HT-29 (cell line): ENCODE results near the gene ELMO1. TPM values are rescaled to one million over a fixed set of nuclear protein-coding genes. Genes with fewer than 3 reads are reported as not detected.
A peak's percentile ranks its signal among the peaks of the same experiment; 100 is the strongest.

Source experiments
- DNase-seq: peaks from one replicate; pipeline ENCODE4 v3.0.0-alpha.2; 2015; ENCODE audit warnings: low spot score
- total RNA-seq: library from RNA; depleted of rRNA; stranded (reverse); fragments of >200 nt; shearing (Covaris generic); gene quantifications from 2 replicates; pipeline ENCODE4 v1.2.3, GENCODE V29; 2014

ELMO1 gene
- total RNA-seq, 1 experiment from 2014 or later: 0.41 TPM

- no peak for DNase-seq
Observed at GRCh38 chr7:37408291-37409228, 40.1 kb downstream of the ELMO1 start.

DNA sequence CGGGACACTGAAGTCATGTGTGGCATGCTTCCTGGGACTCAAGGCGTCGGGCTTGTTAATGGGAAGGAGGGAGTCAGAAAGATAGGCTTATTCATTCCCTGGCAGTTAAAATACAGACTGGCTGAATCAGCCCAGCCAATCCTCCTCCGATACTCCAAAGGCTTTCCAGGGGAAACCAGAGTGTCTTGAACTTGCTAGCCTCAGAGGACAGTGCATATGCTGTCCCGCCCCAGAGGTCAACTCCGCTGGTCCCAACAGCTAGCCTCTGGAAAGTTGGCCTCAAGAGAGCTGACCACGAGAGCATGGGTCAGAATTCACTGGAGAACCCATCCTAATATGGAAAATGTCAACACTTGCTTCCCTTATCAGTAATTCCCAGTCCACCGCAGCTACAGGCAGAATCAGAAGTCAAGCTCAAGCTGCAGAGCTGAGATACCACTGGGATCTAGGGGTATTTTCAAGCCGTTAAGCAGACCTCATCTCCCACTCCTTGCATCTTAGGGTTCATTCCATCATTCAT, 43.0 kb downstream of the ELMO1 start:
- DNase-seq: no peak

GRCh38 chr7:37405128-37405527, 43.5 kb downstream of the ELMO1 start:
- no peak for DNase-seq

GRCh38 chr7:37399876-37400421, 48.7 kb downstream of the ELMO1 start:
- DNase-seq: no peak

GRCh38 chr7:37398403-37398802, 50.3 kb downstream of the ELMO1 start:
- DNase-seq: no peak

DNA sequence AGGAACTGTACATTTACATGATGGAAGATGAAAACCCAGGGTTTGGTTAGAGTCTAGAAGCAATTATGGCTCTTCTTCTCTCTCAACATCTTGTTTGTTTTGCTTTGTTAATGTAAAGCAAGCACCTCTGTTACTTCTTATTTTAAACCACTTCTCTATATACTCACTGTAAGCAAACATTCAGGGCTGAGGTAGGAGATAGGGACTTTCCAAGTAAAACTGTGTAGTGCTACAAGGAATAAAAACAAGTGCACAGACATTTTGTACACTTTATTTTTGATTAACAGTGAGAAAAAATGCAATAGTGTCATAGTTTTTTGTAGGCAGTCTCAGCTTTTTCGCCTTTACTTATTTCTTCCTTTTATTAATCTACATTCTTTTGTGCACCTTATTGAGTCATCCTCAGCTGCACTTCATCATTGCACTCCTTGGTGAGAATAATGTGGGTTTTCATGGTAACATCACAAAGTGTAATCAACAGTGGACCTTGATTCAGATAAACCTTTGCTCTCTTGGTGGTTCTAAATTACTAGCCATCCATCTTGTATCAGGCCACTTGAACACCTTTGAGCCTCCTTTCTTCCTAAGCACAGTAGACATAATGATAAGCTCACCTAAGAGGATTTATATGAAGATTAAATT, 52.9 kb downstream of the ELMO1 start:
- DNase-seq: no peak

- DNase-seq: no peak
Observed at GRCh38 chr7:37394158-37394557, 54.5 kb downstream of the ELMO1 start.

GRCh38 chr7:37393476-37393875, 55.2 kb downstream of the ELMO1 start:
- no peak for DNase-seq

DNA sequence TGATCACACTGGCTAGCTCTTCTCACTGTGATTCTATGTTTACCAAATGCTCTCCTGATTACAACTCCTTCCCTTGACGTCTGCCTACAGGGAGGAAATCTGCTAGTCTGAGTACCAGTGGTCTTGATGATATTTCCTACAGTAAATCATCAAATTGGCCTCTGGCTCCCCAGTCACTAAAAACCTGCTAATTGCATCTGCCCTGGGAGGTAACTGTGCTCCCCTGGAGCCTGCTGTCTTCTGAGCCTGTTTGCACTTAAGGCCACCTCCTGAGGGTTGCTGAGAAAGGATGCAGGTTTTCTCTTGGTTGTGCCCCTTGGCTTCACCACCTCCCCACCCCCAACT, 56.0 kb downstream of the ELMO1 start:
- DNase-seq: no peak

GRCh38 chr7:37391791-37392672, 56.6 kb downstream of the ELMO1 start:
- DNase-seq: no peak

DNA sequence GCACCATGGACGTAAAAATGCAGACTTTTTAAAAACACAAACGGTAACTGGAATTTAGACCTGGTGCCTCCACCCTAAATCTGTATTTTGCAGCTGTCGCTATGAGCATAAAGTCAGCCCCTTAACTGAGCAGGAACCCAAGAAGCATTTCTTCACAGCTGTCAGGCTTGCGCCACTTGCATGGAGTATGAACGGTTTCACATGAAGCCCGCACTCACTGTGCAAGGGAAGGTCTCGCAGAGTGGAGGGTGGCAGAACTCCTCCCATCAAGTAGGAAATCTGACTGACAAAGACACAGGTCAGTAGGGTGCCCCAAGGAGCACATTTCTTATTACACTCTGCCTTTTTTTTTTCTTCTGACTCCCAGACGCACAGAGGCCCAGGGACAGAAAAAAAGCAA, 58.5 kb downstream of the ELMO1 start:
- no peak for DNase-seq

DNA sequence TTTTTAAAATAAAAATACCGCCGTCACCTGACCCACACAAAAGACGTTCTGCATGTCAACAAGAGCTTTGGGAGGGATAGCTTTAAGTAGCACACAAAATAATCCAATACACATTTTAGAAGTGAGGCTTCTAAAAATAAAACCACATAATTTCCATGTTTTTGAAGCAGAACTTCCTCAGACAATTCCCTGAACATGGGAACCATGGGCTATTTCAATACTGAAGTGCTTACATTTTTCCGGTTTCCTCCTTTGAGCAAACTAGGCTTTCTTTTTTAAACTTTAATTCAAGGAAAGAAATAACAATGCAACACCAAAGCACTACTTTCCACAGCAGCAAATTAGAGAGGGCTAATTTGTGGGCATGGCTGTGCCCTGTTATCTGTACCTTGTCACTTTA, 59.9 kb downstream of the ELMO1 start:
- no peak for DNase-seq

GRCh38 chr7:37385787-37386186, 62.9 kb downstream of the ELMO1 start:
- DNase-seq: no peak

GRCh38 chr7:37382546-37383088, 66.0 kb downstream of the ELMO1 start:
- no peak for DNase-seq

DNA sequence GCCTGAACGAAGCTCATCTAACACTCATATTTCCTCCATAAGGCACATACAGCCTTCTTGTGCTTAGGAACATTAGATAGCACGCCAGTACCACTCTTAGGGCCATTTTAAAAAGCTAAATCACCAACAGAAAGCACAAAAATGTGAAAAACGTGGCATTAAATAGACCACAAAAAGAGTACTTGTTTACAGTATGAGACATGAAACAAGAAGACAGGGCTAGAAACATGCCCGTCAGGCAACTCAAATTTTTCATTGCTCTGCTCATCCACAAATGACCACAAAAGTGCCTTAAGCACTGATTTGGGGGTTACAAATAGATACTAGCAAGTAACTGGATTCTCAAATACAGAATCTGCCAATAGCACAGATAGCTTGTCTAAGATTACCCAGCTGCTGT, 67.8 kb downstream of the ELMO1 start:
- DNase-seq: no peak

DNA sequence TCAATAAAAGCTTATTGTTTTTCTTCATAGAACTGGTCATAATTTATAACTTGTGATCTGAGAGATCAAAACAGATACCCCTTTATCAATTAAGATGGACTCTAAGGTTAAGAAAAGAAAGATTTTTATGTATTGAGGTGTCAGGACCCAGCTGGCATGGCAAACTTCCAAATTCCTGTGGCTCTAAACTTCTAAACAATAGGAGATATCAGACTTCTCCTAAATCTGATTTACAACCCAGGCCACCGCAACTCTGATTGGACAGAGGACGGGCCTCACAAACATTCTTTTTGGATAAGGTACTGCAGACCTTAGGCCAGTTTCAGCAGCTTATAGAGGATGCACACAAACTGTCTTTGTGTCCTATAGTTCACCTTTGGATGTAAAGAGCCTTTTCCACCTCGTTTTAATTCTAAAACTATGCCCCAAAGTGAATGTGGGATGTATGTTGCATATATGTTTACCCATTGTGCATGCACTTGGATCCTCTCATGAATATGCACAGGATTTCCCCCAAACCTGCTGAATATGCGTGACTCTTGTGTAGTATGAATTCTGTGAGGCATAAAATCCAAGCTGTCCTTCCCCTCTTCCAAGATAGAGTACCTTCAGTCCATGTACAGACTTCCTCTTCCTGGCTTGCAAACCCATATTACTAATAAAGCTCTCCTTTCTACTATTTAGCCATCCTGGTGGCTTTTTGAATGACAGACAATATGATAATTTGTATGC, 69.0 kb downstream of the ELMO1 start:
- no peak for DNase-seq

GRCh38 chr7:37377231-37377630, 71.4 kb downstream of the ELMO1 start:
- no peak for DNase-seq

GRCh38 chr7:37376386-37376785, 72.3 kb downstream of the ELMO1 start:
- no peak for DNase-seq

DNA sequence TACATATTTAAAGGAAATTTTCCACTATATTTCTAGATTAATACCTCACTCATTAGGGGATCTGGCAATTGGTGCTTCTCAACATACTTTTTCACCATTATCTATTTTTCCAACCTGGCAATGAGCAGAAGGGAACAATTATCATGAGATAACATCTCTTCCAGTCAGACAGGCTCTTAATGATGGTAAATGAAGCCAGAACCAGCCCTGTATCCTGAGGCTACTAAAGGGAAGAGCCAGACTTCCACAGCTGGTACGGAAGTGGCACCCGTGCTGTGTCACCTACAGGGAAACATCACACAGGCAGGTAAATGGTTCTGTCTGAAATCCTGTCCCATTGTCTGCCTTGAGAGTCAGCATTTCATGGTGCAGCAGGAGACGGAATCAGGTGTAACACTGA, 75.9 kb downstream of the ELMO1 start:
- DNase-seq: no peak

DNA sequence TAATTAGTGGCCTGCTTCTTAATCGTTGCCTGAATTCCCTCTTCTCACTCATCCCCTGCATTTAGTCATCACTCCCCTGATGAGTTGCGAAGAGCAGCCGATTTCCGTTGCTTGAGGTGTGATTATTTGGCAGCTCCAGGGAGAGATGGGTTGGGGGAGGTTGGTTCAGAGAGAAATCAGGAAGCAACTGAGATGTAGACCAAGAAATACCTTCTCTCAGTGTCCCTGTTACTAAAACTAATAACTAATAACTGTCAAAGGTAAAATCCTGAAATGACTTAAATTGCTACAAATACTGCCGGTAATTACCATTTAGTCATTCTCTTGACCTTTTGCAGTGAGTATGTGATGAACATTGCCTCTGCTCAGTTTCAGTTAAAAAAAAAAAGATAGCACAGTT, 76.9 kb downstream of the ELMO1 start:
- DNase-seq: no peak

DNA sequence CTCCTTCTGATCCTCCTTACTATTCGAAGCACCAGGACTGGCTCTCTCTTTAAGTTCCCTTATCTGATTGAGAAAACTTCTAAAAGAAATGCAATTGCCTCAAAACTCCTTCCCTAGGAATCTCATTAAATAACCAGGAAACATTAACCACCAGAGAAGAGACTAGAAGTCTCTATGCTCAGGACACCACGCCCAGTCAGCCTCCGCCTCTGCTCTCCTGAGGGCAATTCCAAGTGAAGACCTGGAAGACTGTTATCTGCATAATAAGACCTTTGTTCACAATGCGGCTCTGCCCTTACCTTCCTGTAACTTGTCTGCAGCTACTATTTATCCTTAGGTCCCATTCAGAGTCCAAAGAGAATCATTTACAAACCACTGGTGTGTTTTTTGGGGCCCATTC, 78.8 kb downstream of the ELMO1 start:
- DNase-seq: peak; percentile 39
